K562 (cell line): Measurements from ENCODE around the gene LRP1B.

Source experiments
- CHAMP1 ChIP-seq: fragments of 450-650 bp; IDR thresholded peaks from 2 replicates; pipeline ENCODE4 v1.6.1; 2016; ENCODE audit warnings: mild to moderate bottlenecking
- E2F5 ChIP-seq: sonication (generic); formaldehyde crosslinking; IDR thresholded peaks from 2 replicates; pipeline ENCODE4 v1.8.0; 2022; ENCODE audit warnings: mild to moderate bottlenecking, missing genetic modification reagents
- MNT ChIP-seq, 2 experiments: fragments of 450-650 bp; conservative IDR thresholded peaks; 2 replicates each; pipeline ENCODE4 v1.6.1; 2017; ENCODE audit warnings: mild to moderate bottlenecking in 2 of 2, moderate library complexity in 2 of 2
- PHF20 ChIP-seq: fragments of 450-650 bp; IDR thresholded peaks from 2 replicates; pipeline ENCODE4 v1.6.1; 2018; ENCODE audit not compliant: partially characterized antibody
- TCF7L2 ChIP-seq: fragments of 150-350 bp; IDR thresholded peaks from 2 replicates; pipeline ENCODE4 v1.6.1; 2016; ENCODE audit warnings: low read depth, mild to moderate bottlenecking, low read length, moderate library complexity
- ZBTB34 ChIP-seq: fragments of 250-450 bp; sonication (Bioruptor Pico); IDR thresholded peaks from 2 replicates; pipeline ENCODE4 v1.8.0; 2021; ENCODE audit warnings: mild to moderate bottlenecking, moderate library complexity
- ZNF263 ChIP-seq: sonication (generic); formaldehyde crosslinking; IDR thresholded peaks from 2 replicates; pipeline ENCODE4 v1.8.0; 2022; ENCODE audit warnings: mild to moderate bottlenecking, missing genetic modification reagents, borderline replicate concordance
- ZNF407 ChIP-seq: fragments of 450-650 bp; IDR thresholded peaks from 2 replicates; pipeline ENCODE4 v1.6.1; 2016; ENCODE audit warnings: low read depth

GRCh38 chr2:141796449-141796848 lies 334.4 kb downstream of the LRP1B start:
- TF ChIP-seq ZNF263 (CRISPR knock-in tag) (no peak), ZNF407 (no peak), ZBTB34 (no peak), CHAMP1 (no peak), PHF20 (no peak), MNT (conservative IDR thresholded peaks at IDR 0.05) (no peak), E2F5 (no peak), TCF7L2 (no peak)
